ENCODE data around the gene P2RY12.
A peak's percentile ranks its signal among the peaks of the same experiment; 100 is the strongest.

P2RY12 gene

GRCh38 chr3:151305060-151305774, 79.3 kb downstream of the P2RY12 start:
- peak; percentile 97 for DNase-seq

DNA sequence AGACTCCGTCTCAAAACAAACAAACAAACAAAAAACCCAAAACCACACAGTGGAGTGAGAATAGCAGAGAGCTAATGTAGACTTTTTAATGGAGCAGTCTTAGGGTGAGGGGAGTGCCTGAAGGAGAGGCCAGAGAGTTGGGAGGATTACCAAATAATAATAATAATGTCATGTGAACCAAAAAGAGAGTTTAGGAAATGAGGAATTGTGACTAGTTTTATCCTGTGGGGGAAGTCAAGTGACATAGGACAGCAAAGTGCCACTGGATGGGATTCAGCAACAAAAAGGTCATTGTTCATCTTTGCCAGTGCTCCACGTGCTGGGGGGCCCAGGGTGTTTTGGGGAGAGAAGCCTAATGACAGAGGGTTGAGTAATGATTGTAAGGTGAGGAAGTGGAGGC, 80.8 kb downstream of the P2RY12 start:
- DNase-seq, result no peak

DNA sequence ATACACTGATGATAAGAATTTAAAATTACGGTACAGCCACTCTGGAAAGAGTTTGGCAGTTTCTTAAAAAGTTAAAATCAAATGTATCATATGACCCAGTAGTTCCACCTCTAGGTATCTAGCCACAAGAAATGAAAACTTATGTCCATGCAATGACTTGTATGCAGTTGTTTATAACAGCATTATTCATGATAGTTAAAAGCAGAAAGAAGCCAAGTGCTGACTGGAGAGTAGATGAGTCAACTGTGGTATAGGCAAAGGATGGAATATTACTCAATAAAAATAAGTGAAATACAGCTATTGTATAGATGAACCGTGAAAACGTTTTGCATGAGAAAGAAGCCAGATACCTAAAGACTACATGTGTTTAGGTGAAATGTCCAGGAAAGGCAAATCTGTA, 82.8 kb downstream of the P2RY12 start:
- DNase-seq, result no peak

DNA sequence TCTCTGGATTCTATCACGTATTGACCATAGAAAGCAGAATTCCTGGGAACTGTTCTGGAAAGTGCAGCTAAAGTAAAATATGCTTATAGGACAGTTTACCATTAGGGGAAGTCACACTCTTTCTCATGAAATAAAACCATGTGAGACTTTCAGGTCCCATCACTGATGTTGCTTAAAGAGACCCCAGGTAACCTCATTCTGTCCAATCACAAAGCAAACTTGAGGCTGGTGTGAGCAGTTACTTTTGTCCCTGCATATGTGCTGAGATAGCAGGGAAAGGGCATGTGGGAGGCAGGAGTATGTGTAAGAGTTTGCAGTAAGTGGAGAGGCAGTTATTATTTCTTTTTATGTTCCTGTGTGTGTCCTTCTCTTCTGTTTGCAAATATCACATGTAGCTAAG, 84.0 kb downstream of the P2RY12 start:
- no peak for DNase-seq

DNA sequence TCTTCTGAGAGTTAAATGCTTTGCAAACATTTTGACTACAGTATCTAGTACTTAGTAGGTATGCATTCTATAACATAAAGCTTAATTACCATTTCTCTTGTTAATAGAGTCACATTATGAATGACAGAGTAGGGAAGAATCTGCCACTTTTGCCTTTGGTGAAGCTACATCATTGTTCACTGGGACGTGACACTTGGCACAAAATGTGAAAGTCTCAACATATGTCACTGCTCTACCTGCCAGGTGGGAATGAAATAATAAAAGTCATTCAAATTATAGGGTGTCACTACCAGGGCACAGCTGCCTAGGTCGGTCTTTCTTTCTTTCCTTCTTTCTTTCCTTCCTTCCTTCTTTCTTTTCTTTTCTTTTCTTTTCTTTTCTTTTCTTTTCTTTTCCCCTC, 85.5 kb downstream of the P2RY12 start:
- DNase-seq, result no peak

DNA sequence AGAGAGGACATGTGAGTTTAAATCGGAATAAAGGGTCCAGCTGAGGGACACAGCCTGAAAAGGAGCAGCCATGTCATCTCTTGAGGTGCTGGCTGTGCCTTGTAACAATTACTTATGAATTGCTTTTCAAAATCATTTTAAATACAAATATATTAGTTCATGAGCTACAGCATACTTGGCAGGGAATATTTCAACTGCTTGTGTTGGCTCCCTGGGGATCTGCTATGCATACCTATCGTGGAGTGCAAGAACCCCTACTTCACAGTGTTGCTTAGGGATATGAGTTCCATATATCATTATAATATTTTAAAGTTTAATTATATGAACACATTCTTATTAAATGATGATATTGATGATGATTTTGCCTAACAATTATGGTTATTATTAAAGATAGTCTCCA, 87.1 kb downstream of the P2RY12 start:
- no peak for DNase-seq

DNA sequence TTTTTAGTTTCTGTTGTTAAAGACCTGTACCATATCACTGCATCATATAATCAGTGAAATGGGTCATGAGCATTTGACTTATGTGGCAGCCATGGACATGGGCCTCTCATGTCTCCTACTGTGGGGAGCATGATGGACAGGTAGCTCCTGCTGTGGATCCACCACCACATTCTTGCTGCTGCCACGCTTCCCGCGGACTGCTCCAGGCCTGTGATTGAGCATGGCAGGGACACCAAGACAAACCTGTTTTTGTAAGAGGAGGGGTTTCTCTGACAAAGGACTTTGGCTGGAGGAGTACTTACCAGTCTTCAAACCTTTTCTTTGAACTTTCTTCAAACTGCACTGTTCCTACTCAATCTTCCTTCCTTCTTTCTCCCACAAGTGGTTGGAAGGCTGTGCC, 88.3 kb downstream of the P2RY12 start:
- DNase-seq, result no peak

DNA sequence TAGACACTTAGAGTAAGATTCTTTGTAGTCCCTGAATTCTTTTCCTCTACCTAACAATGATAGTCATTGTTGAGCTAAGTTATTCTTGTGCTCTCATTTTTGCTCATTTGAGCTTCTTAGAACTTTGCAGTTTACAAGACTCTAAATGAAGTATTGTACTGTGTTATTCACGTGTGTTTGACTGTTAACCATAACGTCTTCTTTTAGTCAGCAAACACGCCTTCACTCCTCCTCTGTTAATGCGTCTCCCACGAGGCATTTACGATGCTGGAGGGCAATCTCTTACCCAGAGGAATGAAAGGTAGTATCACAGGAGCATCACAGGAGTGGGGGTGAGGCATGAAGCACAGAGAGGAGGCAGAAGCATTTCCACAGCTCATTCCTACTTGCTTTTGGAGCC, 91.4 kb downstream of the P2RY12 start:
- DNase-seq, result no peak

- peak; percentile 43 for DNase-seq
These were observed 93.9 kb downstream of the P2RY12 start for GRCh38 chr3:151290673-151291072.

GRCh38 chr3:151289445-151289844, 95.1 kb downstream of the P2RY12 start:
- no peak for DNase-seq

Measured in kidney glomerular epithelial cell (primary cell).